ENCODE data around the gene SKAP1. TPM values are rescaled to one million over a fixed set of nuclear protein-coding genes. Genes with fewer than 3 reads are reported as not detected.

Gene SKAP1
- total and polyA plus RNA-seq, 2 experiments from 2014 or later = 0.27 TPM; not detected in 1

DNA sequence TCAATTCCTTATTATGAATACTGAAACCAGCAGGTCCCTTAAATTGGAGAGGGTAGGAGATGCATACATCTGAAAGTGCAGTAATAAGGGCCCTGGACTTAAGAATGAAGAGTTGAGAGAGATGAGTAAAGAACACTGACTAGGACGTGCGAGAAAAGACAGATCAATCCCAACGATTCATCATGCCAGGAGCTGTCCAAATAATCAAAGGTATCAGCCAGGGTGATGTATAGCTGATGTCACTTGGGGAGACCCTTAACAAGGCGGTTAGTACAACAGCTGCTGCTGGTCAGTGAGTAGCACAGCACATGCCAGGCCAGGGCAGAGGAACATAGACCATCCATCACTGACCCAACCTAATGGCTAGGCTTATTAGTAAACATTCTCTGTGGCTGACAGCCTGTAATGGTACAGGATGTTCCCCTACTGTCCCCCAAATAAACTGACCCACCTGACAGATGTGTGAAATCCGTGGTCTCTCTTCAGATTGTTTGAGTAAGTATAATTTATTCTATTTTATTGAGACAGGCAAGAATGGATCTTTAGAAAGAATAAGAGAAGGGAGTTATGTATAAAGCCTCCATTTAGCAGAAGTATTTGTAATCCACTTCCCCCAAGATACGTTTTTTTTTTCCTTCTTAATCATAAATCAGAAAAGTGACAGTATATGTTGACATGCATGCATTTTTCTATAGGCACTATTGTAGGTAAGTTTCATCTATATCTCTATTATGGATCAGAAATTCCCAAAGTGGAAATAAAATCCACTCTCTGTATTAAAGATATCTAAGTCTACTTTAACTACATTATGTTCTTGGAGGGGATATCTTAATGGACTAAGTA, 204.1 kb downstream of the SKAP1 start:
- no peaks in the 10 kb centered on the region for H3K9me3 Mint-ChIP-seq
- peak overlapping the region; percentile 57 for H3K4me2 ChIP-seq
- H3K27me3 ChIP-seq (ENCODE audit: insufficient read depth) = no peaks in the 10 kb centered on the region
- DNase-seq (ENCODE audit: low spot score) (no peak), ATAC-seq (no peak)
- H4K20me1 ChIP-seq (replicated peaks; ENCODE audit: insufficient read depth) = no peaks in the 10 kb centered on the region
- peaks cover 5% of the 10 kb centered on the region for H3K27me3 Mint-ChIP-seq (ENCODE audit: insufficient read depth, low read depth, poor library complexity)
- H3K27ac Mint-ChIP-seq = no peak overlapping the region
- H3K27ac ChIP-seq (ENCODE audit: low read depth) = no peak overlapping the region
- TF ChIP-seq EZH2phosphoT487 (IDR thresholded peaks at IDR 0.05; ENCODE audit: unreplicated experiment) (no peak), ZNF114 (CRISPR knock-in tag; IDR thresholded peaks at IDR 0.05) (no peak), STAT1 (IDR thresholded peaks at IDR 0.05; ENCODE audit: unreplicated experiment) (no peak), EZH2 (IDR thresholded peaks at IDR 0.05; ENCODE audit: low read depth, unreplicated experiment) (no peak), POLR2AphosphoS5 (IDR thresholded peaks at IDR 0.05; ENCODE audit: low read depth) (no peak)
- TF ChIP-seq, protein P1, sequence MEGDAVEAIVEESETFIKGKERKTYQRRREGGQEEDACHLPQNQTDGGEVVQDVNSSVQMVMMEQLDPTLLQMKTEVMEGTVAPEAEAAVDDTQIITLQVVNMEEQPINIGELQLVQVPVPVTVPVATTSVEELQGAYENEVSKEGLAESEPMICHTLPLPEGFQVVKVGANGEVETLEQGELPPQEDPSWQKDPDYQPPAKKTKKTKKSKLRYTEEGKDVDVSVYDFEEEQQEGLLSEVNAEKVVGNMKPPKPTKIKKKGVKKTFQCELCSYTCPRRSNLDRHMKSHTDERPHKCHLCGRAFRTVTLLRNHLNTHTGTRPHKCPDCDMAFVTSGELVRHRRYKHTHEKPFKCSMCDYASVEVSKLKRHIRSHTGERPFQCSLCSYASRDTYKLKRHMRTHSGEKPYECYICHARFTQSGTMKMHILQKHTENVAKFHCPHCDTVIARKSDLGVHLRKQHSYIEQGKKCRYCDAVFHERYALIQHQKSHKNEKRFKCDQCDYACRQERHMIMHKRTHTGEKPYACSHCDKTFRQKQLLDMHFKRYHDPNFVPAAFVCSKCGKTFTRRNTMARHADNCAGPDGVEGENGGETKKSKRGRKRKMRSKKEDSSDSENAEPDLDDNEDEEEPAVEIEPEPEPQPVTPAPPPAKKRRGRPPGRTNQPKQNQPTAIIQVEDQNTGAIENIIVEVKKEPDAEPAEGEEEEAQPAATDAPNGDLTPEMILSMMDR (conservative IDR thresholded peaks at IDR 0.05; ENCODE audit: low read depth in 2 of 2) = no peak
- TF ChIP-seq, protein P2, sequence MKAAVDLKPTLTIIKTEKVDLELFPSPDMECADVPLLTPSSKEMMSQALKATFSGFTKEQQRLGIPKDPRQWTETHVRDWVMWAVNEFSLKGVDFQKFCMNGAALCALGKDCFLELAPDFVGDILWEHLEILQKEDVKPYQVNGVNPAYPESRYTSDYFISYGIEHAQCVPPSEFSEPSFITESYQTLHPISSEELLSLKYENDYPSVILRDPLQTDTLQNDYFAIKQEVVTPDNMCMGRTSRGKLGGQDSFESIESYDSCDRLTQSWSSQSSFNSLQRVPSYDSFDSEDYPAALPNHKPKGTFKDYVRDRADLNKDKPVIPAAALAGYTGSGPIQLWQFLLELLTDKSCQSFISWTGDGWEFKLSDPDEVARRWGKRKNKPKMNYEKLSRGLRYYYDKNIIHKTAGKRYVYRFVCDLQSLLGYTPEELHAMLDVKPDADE (IDR thresholded peaks at IDR 0.05) = no peak
- TF ChIP-seq, protein P3, sequence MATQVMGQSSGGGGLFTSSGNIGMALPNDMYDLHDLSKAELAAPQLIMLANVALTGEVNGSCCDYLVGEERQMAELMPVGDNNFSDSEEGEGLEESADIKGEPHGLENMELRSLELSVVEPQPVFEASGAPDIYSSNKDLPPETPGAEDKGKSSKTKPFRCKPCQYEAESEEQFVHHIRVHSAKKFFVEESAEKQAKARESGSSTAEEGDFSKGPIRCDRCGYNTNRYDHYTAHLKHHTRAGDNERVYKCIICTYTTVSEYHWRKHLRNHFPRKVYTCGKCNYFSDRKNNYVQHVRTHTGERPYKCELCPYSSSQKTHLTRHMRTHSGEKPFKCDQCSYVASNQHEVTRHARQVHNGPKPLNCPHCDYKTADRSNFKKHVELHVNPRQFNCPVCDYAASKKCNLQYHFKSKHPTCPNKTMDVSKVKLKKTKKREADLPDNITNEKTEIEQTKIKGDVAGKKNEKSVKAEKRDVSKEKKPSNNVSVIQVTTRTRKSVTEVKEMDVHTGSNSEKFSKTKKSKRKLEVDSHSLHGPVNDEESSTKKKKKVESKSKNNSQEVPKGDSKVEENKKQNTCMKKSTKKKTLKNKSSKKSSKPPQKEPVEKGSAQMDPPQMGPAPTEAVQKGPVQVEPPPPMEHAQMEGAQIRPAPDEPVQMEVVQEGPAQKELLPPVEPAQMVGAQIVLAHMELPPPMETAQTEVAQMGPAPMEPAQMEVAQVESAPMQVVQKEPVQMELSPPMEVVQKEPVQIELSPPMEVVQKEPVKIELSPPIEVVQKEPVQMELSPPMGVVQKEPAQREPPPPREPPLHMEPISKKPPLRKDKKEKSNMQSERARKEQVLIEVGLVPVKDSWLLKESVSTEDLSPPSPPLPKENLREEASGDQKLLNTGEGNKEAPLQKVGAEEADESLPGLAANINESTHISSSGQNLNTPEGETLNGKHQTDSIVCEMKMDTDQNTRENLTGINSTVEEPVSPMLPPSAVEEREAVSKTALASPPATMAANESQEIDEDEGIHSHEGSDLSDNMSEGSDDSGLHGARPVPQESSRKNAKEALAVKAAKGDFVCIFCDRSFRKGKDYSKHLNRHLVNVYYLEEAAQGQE (IDR thresholded peaks at IDR 0.05; ENCODE audit: unreplicated experiment) = peak; percentile 38
- TF ChIP-seq, protein P4, sequence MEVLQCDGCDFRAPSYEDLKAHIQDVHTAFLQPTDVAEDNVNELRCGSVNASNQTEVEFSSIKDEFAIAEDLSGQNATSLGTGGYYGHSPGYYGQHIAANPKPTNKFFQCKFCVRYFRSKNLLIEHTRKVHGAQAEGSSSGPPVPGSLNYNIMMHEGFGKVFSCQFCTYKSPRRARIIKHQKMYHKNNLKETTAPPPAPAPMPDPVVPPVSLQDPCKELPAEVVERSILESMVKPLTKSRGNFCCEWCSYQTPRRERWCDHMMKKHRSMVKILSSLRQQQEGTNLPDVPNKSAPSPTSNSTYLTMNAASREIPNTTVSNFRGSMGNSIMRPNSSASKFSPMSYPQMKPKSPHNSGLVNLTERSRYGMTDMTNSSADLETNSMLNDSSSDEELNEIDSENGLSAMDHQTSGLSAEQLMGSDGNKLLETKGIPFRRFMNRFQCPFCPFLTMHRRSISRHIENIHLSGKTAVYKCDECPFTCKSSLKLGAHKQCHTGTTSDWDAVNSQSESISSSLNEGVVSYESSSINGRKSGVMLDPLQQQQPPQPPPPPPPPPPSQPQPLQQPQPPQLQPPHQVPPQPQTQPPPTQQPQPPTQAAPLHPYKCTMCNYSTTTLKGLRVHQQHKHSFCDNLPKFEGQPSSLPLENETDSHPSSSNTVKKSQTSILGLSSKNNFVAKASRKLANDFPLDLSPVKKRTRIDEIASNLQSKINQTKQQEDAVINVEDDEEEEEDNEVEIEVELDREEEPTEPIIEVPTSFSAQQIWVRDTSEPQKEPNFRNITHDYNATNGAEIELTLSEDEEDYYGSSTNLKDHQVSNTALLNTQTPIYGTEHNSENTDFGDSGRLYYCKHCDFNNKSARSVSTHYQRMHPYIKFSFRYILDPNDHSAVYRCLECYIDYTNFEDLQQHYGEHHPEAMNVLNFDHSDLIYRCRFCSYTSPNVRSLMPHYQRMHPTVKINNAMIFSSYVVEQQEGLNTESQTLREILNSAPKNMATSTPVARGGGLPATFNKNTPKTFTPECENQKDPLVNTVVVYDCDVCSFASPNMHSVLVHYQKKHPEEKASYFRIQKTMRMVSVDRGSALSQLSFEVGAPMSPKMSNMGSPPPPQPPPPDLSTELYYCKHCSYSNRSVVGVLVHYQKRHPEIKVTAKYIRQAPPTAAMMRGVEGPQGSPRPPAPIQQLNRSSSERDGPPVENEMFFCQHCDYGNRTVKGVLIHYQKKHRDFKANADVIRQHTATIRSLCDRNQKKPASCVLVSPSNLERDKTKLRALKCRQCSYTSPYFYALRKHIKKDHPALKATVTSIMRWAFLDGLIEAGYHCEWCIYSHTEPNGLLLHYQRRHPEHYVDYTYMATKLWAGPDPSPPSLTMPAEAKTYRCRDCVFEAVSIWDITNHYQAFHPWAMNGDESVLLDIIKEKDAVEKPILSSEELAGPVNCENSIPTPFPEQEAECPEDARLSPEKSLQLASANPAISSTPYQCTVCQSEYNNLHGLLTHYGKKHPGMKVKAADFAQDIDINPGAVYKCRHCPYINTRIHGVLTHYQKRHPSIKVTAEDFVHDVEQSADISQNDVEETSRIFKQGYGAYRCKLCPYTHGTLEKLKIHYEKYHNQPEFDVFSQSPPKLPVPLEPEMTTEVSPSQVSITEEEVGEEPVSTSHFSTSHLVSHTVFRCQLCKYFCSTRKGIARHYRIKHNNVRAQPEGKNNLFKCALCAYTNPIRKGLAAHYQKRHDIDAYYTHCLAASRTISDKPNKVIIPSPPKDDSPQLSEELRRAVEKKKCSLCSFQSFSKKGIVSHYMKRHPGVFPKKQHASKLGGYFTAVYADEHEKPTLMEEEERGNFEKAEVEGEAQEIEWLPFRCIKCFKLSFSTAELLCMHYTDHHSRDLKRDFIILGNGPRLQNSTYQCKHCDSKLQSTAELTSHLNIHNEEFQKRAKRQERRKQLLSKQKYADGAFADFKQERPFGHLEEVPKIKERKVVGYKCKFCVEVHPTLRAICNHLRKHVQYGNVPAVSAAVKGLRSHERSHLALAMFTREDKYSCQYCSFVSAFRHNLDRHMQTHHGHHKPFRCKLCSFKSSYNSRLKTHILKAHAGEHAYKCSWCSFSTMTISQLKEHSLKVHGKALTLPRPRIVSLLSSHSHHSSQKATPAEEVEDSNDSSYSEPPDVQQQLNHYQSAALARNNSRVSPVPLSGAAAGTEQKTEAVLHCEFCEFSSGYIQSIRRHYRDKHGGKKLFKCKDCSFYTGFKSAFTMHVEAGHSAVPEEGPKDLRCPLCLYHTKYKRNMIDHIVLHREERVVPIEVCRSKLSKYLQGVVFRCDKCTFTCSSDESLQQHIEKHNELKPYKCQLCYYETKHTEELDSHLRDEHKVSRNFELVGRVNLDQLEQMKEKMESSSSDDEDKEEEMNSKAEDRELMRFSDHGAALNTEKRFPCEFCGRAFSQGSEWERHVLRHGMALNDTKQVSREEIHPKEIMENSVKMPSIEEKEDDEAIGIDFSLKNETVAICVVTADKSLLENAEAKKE (CRISPR knock-in tag; IDR thresholded peaks at IDR 0.05) = no peak
- no peaks in the 10 kb centered on the region for H3K36me3 ChIP-seq (ENCODE audit: insufficient read depth)
- H2AFZ ChIP-seq = 0 out of 2 replicates have a peak overlapping the region, but pooled peaks have one; percentile 50
- no peaks in the 10 kb centered on the region for H3K36me3 Mint-ChIP-seq (ENCODE audit: low read depth)
- H3K79me2 ChIP-seq (replicated peaks; ENCODE audit: insufficient read depth) = no peaks in the 10 kb centered on the region
- H3F3A ChIP-seq (replicated peaks; ENCODE audit: low read depth) = no peaks in the 10 kb centered on the region
- H3K4me1 ChIP-seq (ENCODE audit: insufficient read depth) = peaks cover 17% of the 10 kb centered on the region
- H3K4me3 ChIP-seq = peak overlapping the region; percentile 8; the same call in 1 of the 2 replicates
- H3K4me3 Mint-ChIP-seq = no peak overlapping the region
- no peaks in the 10 kb centered on the region for H3K9me2 ChIP-seq (ENCODE audit: insufficient read depth)
- peaks cover 20% of the 10 kb centered on the region for H3K4me1 Mint-ChIP-seq

All from GM23338 (cell line).